HG02884 (cell line): Measurements from ENCODE around the gene HCFC1.

Experiments
- ATAC-seq: cut with Tn5 transposase; IDR thresholded peaks from one replicate; pipeline ENCODE4 v1.9.1; 2021; ENCODE audit warnings: mild to moderate bottlenecking, moderate library complexity; ENCODE audit not compliant: unreplicated experiment

Gene HCFC1

DNA sequence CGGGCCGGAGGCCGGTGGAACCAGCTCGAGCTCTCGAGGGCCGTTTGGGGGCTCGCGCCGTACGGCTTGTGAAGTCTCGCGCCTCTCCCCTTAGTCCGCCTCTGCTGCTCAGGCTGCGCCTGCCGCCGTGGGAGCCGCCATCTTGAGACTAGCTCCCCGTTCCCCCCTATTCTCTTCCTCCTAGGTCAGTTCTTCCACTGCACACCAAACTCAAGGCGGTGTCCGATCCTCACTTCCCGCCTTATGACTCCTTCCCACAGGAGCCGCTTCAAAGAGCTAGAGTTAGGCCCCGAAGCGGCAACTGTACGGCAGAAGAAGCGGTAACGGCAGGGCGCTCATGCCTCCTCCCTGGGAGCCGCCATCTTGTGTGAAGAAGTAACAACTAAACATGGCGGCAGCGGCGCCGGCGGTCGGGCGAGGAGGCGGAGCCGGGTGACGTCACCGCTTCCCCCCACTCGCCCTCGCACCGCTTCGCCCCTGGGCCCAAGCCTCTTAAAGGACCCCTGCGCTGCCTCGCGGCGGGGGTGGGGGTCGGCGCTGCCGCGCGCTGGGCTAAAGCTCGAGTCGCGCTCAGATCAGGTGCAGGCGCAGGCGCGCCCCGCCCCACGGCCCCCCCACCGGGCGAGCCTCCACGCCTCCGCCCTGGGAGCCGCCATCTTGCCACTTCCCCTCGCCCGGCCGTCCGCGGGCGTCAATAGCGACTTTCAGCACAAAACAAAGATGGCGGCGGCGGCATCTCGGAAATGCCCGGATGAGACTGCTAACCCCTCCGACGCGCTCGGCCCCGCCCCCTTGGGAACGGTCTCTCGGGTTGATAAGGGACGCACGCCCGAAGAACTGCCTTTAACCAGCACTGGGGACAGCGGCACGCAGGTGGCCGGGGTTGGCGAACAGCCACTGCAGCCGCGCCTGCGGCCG lies at the start of gene HCFC1:
Gene HCFC1, minus strand, starts transcription at position 369 of the 918 bp plus-strand sequence. CDS start 978 bp downstream, outside the sequence.
- peak; percentile 40 for ATAC-seq

DNA sequence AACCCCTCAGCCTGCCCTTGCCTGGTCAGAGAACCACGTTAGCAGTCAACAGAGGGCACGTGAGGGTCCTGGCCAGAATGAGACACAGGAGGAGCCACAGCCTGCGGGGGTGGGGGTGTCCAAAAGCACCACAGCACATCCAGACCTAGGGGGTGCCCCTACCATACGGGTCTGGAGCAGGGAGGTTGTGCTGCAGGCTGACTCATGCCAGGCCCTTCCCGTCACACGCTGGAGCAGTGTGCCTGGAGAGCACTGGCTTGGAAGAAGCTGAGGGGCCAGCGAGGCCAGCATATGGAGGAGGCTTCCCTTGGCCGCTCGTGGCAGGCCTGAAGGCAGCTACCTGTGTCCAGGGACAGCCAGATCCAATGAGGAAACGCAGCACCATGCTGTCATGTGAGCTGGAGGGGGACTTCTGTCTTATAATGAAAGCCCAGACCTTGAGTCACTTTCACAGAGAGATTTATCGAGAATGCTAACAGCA lies 49.6 kb upstream of the HCFC1 start:
- no peak for ATAC-seq

DNA sequence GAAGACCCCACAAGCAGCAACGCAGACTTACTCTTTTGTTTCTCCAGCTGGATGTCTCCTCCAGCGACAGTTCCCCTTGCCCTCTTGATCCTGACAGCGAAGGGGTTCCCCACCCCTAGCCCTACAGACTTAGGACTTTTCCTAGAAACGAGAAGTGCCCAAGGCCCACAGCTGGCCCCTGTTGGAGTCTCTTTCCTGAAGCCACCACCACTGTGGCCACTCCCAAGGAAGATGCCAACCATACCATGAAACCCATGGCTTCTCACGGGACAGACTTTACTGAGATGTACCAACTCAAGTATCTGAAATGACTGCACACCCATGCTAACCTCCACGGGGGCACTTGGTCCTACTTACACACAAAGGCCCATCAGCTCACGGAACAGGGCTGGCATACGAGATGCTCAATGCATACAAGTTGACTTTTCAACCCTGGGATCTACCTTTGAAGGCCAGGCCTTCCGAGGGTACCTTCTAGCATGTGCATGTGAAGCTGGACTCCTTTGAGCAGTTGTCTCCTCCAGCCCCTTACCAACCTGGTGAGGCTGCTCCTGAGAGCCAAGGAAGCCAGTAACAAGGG lies 49.0 kb upstream of the HCFC1 start:
- ATAC-seq: no peak

DNA sequence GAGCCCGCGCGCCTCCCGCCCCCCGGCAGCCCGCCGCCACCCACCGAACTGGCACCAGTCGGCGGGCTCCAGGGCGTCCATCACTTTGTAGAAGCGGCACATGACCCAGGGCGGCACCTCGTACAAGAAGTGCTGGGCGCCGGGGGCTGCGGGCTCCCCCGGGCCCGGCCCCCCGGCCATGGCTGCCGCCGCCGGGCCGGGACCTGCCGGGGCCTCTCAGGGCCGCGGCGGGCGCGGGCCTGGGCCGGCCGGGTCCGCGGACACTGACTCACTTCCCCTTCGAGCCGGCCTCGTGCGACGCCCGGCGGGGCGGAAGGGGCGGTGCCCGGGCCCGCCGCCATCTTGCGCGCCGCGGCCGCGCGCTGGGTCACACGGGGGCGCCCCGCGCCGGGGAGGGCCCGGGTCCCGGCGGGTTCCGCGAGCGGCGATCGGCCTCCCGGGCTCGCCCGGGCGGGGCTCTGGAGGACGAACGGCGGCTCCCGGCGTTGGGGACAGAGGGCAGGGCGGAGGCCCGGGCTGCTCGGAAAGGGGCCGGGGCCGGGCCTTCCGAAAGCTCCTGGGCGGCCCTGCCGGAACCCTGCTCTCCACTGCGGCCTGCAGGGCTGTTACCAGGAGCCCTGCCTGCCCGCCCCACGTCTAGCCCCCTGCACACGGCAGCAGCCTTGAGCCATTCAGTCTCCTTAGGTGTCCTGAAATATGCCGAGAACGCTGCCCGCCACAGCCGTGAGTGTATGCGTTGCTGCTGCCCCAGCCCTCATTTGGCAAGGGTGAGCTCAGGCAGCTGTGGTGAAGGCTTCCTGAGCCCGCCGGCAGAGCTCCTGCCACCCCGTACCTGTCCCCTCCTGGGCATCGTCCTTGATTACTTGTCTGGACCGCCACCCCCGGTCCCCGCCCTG lies 48.3 kb upstream of the HCFC1 start, which contains the start of gene IRAK1:
Gene IRAK1, minus strand, starts transcription at position 270 of the 896 bp plus-strand sequence. Its CDS starts 90 bp downstream, at position 180.
- peak; percentile 71 for ATAC-seq

DNA sequence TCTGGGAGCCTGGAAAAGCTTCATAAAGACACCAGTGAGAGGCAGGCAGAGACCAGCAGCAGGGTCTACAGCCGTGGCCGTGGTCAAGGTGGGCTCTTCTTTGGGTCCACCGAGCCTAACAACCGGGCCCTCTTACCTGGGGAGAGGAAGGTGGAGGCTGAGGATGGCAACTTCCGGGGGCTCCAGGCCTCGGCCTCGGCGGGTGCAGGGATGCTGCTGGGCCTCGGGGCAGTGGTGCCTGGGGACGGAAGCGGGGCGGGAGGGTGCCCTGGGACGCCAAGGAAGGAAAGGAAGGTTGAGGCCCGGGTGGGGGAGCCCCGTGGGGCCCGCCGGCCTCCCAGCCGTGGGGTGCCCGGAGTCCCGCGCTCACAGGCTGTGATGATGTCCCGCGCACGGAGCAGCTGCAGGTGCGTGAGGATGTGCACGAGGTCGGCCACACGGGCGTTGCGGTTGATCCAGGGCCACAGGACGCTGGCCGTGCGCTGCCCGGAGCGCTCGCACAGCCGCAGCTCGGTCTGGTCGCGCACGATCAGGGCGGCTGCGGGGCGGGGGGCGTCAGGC lies 47.5 kb upstream of the HCFC1 start:
- no peak for ATAC-seq

DNA sequence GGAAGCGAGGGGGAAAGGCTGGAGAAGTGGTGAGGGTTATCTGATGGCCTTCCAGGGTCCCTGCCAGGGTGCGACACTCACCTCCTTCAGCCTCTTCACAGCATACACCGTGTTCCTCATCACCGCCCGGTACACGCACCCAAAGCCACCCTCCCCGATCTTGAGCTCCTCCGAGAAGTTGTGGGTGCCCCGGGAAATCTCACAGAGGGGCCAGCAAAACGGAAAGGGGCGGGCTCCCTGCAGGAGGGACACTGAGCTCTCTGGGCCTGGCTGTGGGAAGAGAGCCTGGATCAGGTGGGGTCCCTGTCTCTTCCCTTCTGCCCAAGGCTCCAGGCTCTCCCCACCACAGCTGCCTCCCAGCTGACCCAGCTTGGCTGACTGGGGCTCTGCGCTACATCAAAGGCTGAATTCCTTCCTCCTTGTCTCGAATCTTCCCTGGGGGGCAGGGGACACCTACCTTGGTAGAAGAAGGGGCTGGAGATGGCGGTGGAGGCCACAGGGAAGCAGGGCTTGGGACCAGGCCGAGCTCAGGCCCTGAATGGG lies 47.0 kb upstream of the HCFC1 start:
- ATAC-seq: no peak

DNA sequence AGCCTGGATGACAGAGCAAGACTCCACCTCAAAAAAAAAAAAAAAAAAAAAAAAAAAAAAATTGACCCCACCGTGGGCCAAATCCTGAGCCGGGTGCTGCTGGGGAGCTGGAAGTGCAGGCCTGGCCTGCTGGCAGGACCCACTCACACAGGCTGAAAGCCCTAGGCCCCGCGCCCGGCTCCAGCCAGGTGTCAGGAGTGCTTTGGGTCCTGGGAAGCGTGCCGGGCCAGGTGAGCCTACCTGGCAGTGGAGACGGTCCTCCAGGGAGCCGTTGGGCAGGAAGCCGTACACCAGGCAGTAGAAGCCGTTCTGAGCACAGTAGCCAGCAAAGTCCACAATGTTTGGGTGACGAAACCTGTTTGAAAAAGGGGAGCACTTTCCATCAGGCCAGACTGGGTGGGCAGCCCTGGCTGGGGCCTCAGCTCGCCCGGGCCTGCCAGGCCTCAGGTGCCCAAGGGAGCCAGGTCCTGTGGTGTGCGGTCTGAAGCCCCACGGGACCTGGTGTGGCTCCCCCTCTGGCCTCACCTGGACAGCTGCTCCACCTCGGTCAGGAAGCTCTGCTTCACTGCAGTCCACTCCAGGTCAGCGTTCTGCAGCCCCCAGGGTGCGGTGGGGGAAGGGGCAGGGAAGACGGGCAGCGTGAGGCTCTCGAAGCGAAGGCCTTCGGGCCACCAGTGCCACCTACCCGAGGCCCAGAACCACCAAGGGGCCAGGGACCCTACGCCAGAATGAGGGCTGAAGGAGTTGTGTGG lies 46.3 kb upstream of the HCFC1 start:
- no peak for ATAC-seq

DNA sequence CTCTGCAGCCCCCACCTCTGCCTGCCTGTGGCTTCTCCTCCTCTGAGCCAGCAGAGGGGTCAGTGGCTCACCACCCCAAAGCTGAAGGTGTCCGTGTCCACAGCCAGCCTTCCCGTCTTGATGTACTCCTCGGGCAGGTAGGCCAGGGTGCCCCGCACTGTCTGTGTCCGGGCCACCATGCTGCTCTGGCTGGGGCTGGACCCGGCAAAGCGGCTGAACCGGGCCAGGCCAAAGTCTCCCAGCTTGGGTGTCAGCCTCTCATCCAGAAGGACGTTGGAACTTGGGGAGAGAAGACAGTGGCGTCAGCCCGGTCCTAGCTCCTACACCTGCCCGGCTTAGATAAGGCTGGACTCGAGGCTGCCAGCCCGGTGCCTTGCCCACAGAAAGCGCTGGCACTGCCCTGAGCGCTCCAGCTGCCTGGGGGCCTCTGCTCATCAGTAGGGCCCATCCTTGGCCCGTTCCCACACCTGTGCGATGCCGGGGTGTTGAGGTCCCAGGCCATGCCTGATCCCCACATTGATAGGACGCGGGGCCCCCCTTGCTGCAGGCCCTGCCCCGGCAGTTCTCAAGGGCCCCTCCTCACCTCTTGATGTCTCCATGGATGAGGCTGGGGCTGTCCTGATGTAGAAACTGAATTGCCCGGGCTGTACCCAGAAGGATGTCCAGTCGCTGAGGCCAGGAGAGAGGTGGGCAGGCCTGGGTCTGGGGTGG lies 44.9 kb upstream of the HCFC1 start:
- ATAC-seq: no peak

DNA sequence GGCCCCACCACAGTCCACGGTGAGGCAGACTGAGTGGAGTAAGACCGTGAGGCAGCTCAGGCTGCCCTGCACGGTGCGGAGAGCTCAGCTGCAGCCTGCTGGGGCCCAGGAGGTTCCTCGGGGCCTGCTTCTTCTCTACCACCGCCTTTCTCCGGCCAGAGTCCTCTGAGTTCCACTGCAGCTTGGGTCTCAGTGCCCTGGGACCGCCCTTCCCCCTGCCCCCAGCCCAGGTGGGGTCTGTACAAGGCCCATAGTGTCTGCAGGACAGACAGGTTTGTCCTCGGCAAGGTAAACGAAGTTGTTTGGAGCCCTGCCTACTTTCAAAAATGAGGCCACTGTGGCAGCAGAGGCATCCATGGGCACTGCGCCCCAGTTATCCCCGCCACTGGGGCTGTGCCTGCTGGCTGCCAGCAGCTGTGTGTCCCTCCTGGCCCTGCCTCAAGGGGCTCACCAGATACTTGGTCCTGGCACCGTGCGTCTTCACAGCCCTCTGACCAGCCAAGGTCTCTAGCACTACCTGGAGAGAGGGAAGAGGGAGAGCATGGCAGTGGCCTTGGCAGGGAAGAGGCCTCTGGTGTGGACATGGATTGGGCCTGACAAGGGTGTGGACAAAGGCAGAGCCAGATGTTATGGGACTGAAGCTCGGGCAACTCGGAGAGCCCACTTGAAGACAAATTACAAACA lies 44.1 kb upstream of the HCFC1 start:
- no peak for ATAC-seq

DNA sequence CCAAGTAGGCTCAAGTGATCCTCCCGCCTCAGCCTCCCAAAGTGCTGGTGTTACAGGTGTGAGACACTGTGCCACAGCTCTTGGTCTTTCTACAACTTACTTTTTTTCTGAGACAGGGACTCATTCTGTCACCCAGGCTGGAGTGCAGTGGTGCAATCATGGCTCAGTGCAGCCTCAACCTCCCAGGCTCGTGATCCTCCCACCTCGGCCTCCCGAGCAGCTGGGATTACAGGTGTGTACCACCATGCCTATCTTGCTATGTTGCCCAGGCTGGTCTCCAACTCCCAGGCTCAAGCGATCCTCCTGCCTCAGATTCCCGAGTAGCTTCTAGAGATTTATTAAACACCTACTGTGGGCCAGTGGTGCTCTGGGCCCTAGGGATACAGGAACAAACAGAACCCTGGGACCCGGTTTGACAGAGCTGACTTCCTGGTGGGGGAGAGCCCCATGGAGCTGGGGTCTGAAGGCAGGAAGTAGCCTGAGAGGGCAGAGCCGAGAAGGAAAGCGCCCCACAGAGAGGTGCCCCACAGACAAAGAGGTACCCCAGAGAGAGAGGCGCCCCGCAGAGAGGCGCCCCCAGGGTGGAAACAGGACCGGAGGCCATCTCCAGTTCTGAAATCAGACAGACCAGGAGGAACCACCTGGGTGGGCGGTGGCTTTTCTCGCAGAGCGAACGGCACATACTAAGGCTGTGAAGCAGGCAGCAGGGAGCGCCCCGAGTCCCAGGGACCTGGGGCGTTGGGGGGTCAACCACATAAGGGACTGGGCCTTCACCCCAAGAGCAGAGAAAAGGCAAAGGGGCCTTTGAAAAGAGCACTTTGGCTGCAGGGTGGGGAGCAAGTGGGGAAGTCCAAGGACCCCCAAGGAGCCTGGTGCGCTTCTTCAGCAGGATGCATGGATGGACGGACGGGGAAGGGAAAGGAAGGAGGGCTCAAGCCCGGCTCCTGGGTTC lies 43.1 kb upstream of the HCFC1 start:
- ATAC-seq: no peak

DNA sequence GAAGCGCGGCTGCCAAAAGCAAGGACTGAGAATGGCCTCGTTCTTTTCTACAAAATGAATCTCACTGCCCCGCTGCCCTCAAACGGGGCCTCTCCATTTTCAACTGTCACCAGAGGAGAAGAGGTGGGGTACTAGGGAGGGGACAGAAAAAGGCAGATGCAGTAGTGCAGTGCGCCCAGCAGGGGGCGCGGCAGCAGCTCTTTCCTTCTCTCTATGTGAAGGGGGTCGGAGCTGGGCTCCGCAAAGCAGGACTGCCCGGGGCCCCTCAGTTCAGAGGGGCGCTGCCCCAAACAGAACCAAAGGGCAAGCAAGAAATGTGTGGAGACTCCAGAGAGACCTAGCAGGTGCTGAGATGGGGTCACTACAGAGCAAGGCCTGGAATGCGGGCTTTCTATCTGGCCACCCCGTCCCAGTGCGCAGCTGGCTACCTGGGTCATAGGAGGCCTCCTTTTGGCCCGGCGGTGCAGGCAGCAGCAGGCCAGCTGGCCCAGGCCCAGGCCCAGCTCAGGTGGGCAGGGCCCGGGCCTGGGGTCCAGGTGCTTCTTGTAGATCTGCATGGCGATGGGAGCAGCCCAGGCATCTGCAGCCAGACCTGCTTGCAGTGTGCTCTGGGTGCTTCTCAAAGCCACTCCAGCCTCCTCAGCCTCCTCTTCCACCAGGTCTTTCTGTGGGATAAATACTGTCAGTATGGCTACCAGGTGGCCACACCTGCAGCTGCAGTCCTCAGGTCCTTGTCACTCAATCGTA lies 42.2 kb upstream of the HCFC1 start:
- no peak for ATAC-seq

DNA sequence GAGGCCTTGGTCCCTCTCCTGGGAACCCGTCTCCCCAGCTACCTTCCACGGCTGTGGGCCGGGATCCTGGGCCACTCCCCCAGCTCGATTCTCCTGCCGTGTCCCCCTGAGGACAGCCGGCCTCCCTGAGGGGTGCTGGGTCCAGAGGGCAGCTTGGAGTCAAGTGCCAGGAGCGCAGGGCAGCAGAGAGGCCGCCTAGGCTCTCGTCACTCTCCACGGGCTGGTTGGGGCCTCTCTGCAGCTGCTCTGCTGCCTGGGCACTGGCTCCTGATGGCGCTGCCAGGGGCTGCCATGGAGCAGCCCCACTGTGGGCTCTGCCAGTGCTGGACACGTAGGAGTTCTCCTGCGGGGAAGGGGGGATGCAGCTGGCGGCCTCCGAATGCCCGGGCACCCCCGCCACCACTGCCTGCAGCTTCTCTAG lies 41.4 kb upstream of the HCFC1 start:
- ATAC-seq: no peak

DNA sequence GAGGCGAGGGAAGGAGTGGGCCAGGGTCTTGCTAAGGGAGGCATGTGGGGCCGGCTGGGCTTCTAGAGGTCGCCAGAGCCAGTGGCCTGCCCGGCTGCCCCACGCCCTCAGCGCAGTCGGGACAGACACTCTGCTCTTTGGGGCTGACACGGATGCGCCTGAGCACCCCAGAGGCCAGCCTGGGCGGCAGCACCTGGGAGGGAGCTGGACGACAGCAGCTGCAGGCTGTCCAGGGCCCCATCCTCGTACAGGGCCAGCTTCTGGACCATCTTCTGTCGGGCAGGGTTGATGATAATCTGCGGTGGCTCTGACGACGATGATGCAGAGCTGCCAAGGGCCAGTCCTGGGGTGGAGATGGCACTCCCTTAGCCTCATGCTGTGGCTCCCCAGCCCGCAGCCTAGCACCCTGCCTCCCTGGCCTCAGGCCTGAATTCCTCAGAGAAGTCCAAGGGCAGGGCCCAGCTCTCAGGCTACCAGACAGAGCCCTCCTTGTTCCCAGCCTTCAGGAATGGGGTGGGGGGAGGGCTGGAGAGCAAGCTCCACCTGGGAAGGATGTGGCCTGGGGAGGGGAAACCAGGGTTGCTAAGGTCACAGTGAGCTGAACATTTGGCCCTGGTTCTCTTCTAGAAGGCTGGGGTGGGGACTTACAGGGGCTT lies 40.8 kb upstream of the HCFC1 start:
- no peak for ATAC-seq

DNA sequence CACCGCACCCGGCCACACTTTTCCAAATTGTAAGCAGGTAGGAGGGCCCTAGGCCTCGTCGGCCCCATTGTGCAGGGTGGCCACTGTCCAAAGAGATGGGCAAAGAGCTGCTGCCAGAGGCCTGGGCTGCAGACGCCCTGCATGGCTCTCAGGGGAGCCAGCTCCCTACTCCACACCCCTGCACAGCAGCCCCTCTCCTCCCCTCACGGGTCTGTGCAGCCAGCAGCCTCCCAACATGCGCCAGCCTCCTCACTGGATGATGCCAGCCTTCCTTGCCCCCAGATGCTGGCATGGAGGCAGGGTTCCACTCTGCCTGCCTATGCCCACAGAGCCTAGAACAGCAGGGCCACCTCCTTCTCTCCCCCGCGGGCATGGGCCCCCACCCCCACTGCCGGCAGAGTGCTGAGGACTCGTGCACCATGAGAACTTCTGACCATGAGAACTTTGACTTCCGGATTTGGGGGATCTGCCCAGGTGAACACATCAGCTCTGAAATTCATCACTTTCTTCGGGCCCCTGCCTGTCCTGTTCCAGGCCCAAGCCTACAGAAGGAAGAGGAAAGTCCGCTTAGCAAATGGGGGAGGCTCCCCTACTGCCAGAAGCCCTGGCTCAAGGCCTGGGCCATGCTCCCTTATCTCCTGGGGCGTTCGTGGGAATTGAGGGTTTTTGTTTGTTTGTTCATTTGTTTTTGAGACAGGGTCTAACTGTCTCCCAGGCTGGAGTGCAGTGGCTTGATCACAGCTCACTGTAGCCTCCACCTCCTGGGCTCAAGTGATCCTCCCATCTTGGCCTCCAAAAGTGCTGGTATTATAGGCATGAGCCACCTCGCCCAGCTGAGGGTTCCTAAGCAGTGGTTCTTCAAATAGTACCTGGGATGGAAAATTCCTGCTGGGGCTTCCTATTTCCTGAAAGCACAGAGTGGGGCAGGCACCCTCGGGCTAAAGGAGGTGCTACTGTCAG lies 40.0 kb upstream of the HCFC1 start:
- ATAC-seq: no peak
